Cardiac atrium fibroblast (primary cell): ENCODE results near the gene MMD. TPM values are rescaled to one million over a fixed set of nuclear protein-coding genes. Genes with fewer than 3 reads are reported as not detected.

Experiments
- total RNA-seq: library from RNA; depleted of rRNA; stranded (reverse); fragments of >200 nt; gene quantifications from 2 replicates; pipeline ENCODE4 v1.2.3, GENCODE V29; 2015

The MMD gene
- total RNA-seq: 25.1 and 34.8 TPM in 2 replicates

DNA sequence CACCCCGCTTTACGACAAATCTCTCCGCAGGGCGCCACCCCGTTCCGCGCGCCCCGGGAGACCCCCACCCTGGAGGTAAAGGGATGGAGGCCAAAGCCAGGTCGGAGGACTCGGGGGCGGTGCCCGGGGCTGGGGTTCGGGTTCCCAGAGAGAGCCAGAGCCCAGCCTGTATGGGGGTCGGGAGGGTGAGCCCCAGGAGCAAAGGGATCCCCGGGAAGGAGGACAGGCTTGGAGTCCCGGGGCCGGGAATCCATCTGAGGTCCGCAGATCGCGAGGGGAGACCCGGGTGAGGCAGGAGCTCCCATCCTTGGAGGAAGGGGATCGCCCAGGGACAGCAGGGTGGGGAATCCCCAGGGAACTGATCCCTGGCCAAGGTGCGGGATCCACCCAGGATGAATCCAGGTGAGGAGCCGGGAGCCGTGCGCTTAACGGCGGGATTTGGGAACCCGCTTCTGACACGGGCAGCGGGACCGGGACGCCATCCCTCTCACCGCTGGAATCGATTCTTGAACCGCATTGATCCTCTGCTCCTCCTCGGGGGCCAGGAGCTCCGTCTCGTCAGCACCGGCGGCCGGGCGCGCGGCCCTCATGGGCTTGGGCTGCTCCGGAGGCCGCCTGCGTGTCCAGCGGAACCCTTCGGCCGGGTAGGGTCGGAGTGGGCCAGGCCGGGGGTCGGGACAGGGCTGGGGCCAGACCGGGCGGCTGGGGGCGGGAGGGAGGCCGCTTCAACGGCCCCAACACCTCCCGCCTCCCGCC, at the start of gene MMD:
TSS of gene MMD (minus strand) at position 657 of the 756 bp plus-strand sequence. CDS start at position 517, 140 bp downstream.

Other genes with a start within 250 kb of the MMD start
- 0.16 TPM in 1 of 2 replicates, not detected in the other for gene HLF, start 156.9 kb downstream of the MMD start, total RNA-seq
- not detected in 2 replicates for gene SMIM36, start 89.6 kb upstream of the MMD start, total RNA-seq